ENCODE data around the gene MACROD1. TPM values are rescaled to one million over a fixed set of nuclear protein-coding genes. Genes with fewer than 3 reads are reported as not detected.

The MACROD1 gene
- total and polyA plus RNA-seq, 2 donors (not counting 3 experiments of a cell fraction or from before 2014, with no cell fraction given): 11.0 to 16.2 TPM

- Histone ChIP-seq H3K79me2 (ENCODE audit: control insufficient read depth, insufficient read depth, low read length) (no peaks in the 10 kb centered on the region), H3K27ac (ENCODE audit: insufficient read depth, low read depth, low read length) (no peak overlapping the region), H3K4me3 (replicated peaks in 1 of 3; ENCODE audit: insufficient read depth in 1 of 3, low read depth in 1 of 3, low read length in 3 of 3) (no peak overlapping the region), H3K36me3 (ENCODE audit: control insufficient read depth in 2 of 2, extremely low read depth in 1 of 2, insufficient read depth in 2 of 2, low read length in 2 of 2) (no peaks in the 10 kb centered on the region), H3K4me2 (ENCODE audit: insufficient read depth, low read length) (no peak overlapping the region), H3K27me3 (ENCODE audit: control insufficient read depth in 2 of 2, insufficient read depth in 2 of 2, low read length in 2 of 2) (no peaks in the 10 kb centered on the region), H4K20me1 (replicated peaks; ENCODE audit: control insufficient read depth, extremely low read depth, insufficient read depth, low read length) (no peaks in the 10 kb centered on the region), H3K9me3 (replicated peaks; ENCODE audit: control insufficient read depth, insufficient read depth, low read length) (no peaks in the 10 kb centered on the region), H2AFZ (ENCODE audit: low read depth, low read length) (no peak overlapping the region), H3K9me1 (replicated peaks; ENCODE audit: control insufficient read depth, extremely low read depth, insufficient read depth, low read length) (no peaks in the 10 kb centered on the region), H3K9ac (replicated peaks; ENCODE audit: extremely low read depth, insufficient read depth, low read length) (no peak overlapping the region), H3K4me1 (ENCODE audit: control insufficient read depth, extremely low read depth, insufficient read depth, low read length) (no peaks in the 10 kb centered on the region)
- DNase-seq (ENCODE audit: low read depth, low spot score) (no peak), FAIRE-seq (no peak)
- POLR2A ChIA-PET: no interaction called here
- intact Hi-C loops (cut with micrococcal nuclease) (no loop called here), dilution Hi-C loops (cut with MboI; ENCODE audit: extremely low pct_ligation_motif_present, low sequenced_read_pairs) (no loop called here)
- CTCF ChIA-PET: interaction anchor here (0.9 to 1.5 kb wide), 1 partner anchor 16 kb away, joined by 3 to 4 read pairs; no protein-coding TSS in a partner anchor
- TF ChIP-seq JUN (IDR thresholded peaks at IDR 0.05; ENCODE audit: borderline replicate concordance, insufficient read depth, insufficient read length, low read depth): no peak
- no peak for TF ChIP-seq EZH2 (IDR thresholded peaks at IDR 0.05; ENCODE audit: borderline replicate concordance, low read depth, low read length, severe bottlenecking)
- TF ChIP-seq GATA2 (IDR thresholded peaks at IDR 0.05; ENCODE audit: insufficient read depth, insufficient read length, low read depth, low read length): no peak
- BruUV-seq (replicated peaks): no TSS peak
These were observed 204.1 kb downstream of the MACROD1 start for GRCh38 chr11:63961608-63962412.

- dilution Hi-C loops (cut with MboI; ENCODE audit: extremely low pct_ligation_motif_present, low sequenced_read_pairs): no loop called here
- POLR2A ChIA-PET: no interaction called here
These were observed 207.9 kb downstream of the MACROD1 start for GRCh38 chr11:63958008-63958407.

More at GRCh38 chr11:63958008-63958407, 207.9 kb downstream of the MACROD1 start:
- no peak for DNase-seq (ENCODE audit: low read depth, low spot score)
- Histone ChIP-seq H3K9me1 (replicated peaks; ENCODE audit: control insufficient read depth, extremely low read depth, insufficient read depth, low read length) (no peaks in the 10 kb centered on the region), H3K27ac (ENCODE audit: insufficient read depth, low read depth, low read length) (no peak overlapping the region), H3K27me3 (ENCODE audit: control insufficient read depth in 2 of 2, insufficient read depth in 2 of 2, low read length in 2 of 2) (no peaks in the 10 kb centered on the region), H4K20me1 (replicated peaks; ENCODE audit: control insufficient read depth, extremely low read depth, insufficient read depth, low read length) (no peaks in the 10 kb centered on the region), H3K4me2 (ENCODE audit: insufficient read depth, low read length) (no peak overlapping the region), H3K4me3 (replicated peaks in 1 of 3; ENCODE audit: insufficient read depth in 1 of 3, low read depth in 1 of 3, low read length in 3 of 3) (no peak overlapping the region), H2AFZ (ENCODE audit: low read depth, low read length) (no peak overlapping the region), H3K36me3 (ENCODE audit: control insufficient read depth in 2 of 2, extremely low read depth in 1 of 2, insufficient read depth in 2 of 2, low read length in 2 of 2) (peaks cover 5 to 28% of the 10 kb centered on the region in 2 experiments), H3K9me3 (replicated peaks; ENCODE audit: control insufficient read depth, insufficient read depth, low read length) (no peaks in the 10 kb centered on the region), H3K79me2 (ENCODE audit: control insufficient read depth, insufficient read depth, low read length) (no peaks in the 10 kb centered on the region), H3K4me1 (ENCODE audit: control insufficient read depth, extremely low read depth, insufficient read depth, low read length) (no peaks in the 10 kb centered on the region), H3K9ac (replicated peaks; ENCODE audit: extremely low read depth, insufficient read depth, low read length) (no peak overlapping the region)
- no peak for FAIRE-seq
- TF ChIP-seq JUN (IDR thresholded peaks at IDR 0.05; ENCODE audit: borderline replicate concordance, insufficient read depth, insufficient read length, low read depth) (no peak), GATA2 (IDR thresholded peaks at IDR 0.05; ENCODE audit: insufficient read depth, insufficient read length, low read depth, low read length) (no peak), FOS (IDR thresholded peaks at IDR 0.05; ENCODE audit: borderline replicate concordance, insufficient read depth, low read length) (no peak), EZH2 (IDR thresholded peaks at IDR 0.05; ENCODE audit: borderline replicate concordance, low read depth, low read length, severe bottlenecking) (no peak), MYC (IDR thresholded peaks at IDR 0.05; ENCODE audit: low read depth, low read length) (no peak), POLR2AphosphoS5 (IDR thresholded peaks at IDR 0.05; ENCODE audit: insufficient read depth, low read depth, low read length) (no peak), POLR2A (IDR thresholded peaks at IDR 0.05; ENCODE audit: low read depth, low read length) (no peak)
- TF ChIP-seq, protein P1, sequence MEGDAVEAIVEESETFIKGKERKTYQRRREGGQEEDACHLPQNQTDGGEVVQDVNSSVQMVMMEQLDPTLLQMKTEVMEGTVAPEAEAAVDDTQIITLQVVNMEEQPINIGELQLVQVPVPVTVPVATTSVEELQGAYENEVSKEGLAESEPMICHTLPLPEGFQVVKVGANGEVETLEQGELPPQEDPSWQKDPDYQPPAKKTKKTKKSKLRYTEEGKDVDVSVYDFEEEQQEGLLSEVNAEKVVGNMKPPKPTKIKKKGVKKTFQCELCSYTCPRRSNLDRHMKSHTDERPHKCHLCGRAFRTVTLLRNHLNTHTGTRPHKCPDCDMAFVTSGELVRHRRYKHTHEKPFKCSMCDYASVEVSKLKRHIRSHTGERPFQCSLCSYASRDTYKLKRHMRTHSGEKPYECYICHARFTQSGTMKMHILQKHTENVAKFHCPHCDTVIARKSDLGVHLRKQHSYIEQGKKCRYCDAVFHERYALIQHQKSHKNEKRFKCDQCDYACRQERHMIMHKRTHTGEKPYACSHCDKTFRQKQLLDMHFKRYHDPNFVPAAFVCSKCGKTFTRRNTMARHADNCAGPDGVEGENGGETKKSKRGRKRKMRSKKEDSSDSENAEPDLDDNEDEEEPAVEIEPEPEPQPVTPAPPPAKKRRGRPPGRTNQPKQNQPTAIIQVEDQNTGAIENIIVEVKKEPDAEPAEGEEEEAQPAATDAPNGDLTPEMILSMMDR (IDR thresholded peaks at IDR 0.05; ENCODE audit: extremely low read depth in 1 of 2, insufficient read depth in 1 of 2, low read depth in 1 of 2, low read length in 2 of 2): no peak
- TF ChIP-seq, protein P2, sequence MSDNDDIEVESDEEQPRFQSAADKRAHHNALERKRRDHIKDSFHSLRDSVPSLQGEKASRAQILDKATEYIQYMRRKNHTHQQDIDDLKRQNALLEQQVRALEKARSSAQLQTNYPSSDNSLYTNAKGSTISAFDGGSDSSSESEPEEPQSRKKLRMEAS (IDR thresholded peaks at IDR 0.05; ENCODE audit: insufficient read depth, insufficient read length): no peak
- intact Hi-C loops (cut with micrococcal nuclease): no loop called here
- CTCF ChIA-PET: interaction anchor here (1.1 to 3.2 kb wide), 2 partner anchors 12 to 120 kb away, joined by 4 to 10 read pairs; no protein-coding TSS in a partner anchor
- no TSS peak for BruUV-seq (replicated peaks)

All from endothelial cell of umbilical vein (primary cell).